Right cardiac atrium (tissue), 5 donors: ENCODE measurements around the gene PPP1R16B. TPM values are rescaled to one million over a fixed set of nuclear protein-coding genes. Genes with fewer than 3 reads are reported as not detected.
A peak's percentile ranks its signal among the peaks of the same experiment; 100 is the strongest.

Source experiments
- ATAC-seq, 2 donors: fragments of 200-7000 bp; cut with Tn5 transposase; one replicate each; pipeline versions ENCODE4 v1.8.0 to v1.9.1; 2020; ENCODE audit warnings: moderate library complexity in 2 of 2, mild to moderate bottlenecking in 1 of 2
- DNase-seq, 3 donors: peaks; one replicate each; pipeline ENCODE4 v3.0.0-alpha.2; 2020
- H3K27ac ChIP-seq: one replicate; pipeline ENCODE4 v1.5.1; 2013; ENCODE audit warnings: mild to moderate bottlenecking, low read length, control low read depth, moderate library complexity
- H3K27me3 ChIP-seq: one replicate; pipeline ENCODE4 v1.6.1; 2013; ENCODE audit not compliant: control insufficient read depth, insufficient read depth
- H3K4me1 ChIP-seq: one replicate; pipeline ENCODE4 v1.6.1; 2013; ENCODE audit warnings: low read length; ENCODE audit not compliant: control insufficient read depth, insufficient read depth
- H3K4me3 ChIP-seq: one replicate; pipeline ENCODE4 v1.5.1; 2013; ENCODE audit warnings: low read length, control low read depth
- H3K9me3 ChIP-seq: one replicate; pipeline ENCODE4 v1.6.1; 2013; ENCODE audit warnings: low read length; ENCODE audit not compliant: control insufficient read depth
- WGBS: extraction: QIAGEN DNeasy Blood & Tissue Kit; methylation state at CpG from one replicate; pipeline ENCODE4 v1.1.7; 2013; 5-methylcytosine and 5-hydroxymethylcytosine counted together
- intact Hi-C, 4 donors: fragments of 100-400 bp; cut with DNase I; formaldehyde crosslinking; loops; one replicate each; pipeline versions ENCODE4 v1.11.0 to v1.14.0; 2022 to 2023
- polyA plus RNA-seq: library from polyadenylated mRNA; stranded (reverse); fragments of 200-250 nt; gene quantifications from one replicate; pipeline ENCODE4 v1.2.3, GENCODE V29; 2013
- total RNA-seq, 4 donors: library from RNA; stranded (reverse); fragmentation: NEBNext Ultra II Directional; extraction: Animal tissue kit (Norgen Biotek cat#: 25700); gene quantifications; one replicate each; pipeline ENCODE4 v1.2.1, GENCODE V29; 2021
- donor health status: healthy with polysubstance abuse.
- donor health status: DM: no; HTN: yes; CAD: no.
- donor health status: DM: no; HTN: no; CAD: no.
- donor health status: DM: no; HTN: yes; CAD: no; lungs with severe emphysema.
- donor health status: DM: yes; HTN: yes; CAD: no.

The PPP1R16B gene
- total and polyA plus RNA-seq, 5 donors, result 4.9 to 9.1 (median 5.5) TPM

- ATAC-seq, result no peak
- DNase-seq, result no peak
- Histone ChIP-seq H3K27me3 (no peaks in the 10 kb centered on the region), H3K4me1 (peaks cover 2% of the 10 kb centered on the region), H3K9me3 (no peaks in the 10 kb centered on the region), H3K27ac (no peak overlapping the region), H3K4me3 (no peak overlapping the region)
- 92% methylated on average over 2 of the region's 2 CpGs for WGBS
- intact Hi-C loops, result loop anchor here in 3 of 4 donors (5.0 kb wide), 1 partner anchor 123 kb away; no protein-coding TSS in a partner anchor
Observed at GRCh38 chr20:38924718-38925117, 119.2 kb downstream of the PPP1R16B start.

- DNase-seq (peak; percentile 94 to 97 (median 97)), ATAC-seq (peak; percentile 97 to 99)
- intact Hi-C loops, result loop anchor here in 3 of 4 donors (5.0 kb wide), 1 partner anchor 121 kb away; no protein-coding TSS in a partner anchor
- under 1% methylated on average over 95 of the region's 95 CpGs for WGBS
- no peak within 1 kb of the TSS for H3K27ac ChIP-seq
- peaks cover 2% of the 10 kb centered on the region for H3K4me1 ChIP-seq
- H3K4me3 ChIP-seq, result peak within 1 kb of the TSS; percentile 59
- H3K9me3 ChIP-seq, result no peaks in the 10 kb centered on the region
- no peaks in the 10 kb centered on the region for H3K27me3 ChIP-seq
Observed at GRCh38 chr20:38926142-38926933, 120.8 kb downstream of the PPP1R16B start, which contains the start of gene FAM83D. FAM83D (plus strand) TSS chr20:38926417; CDS start chr20:38926443, 26 bp downstream.

- WGBS, result 8% methylated on average over 27 of the region's 27 CpGs
- ATAC-seq, result no peak
- Histone ChIP-seq H3K27ac (no peak overlapping the region), H3K4me3 (peak overlapping the region; percentile 59), H3K9me3 (no peaks in the 10 kb centered on the region), H3K27me3 (no peaks in the 10 kb centered on the region), H3K4me1 (peaks cover 2% of the 10 kb centered on the region)
- DNase-seq, result peak in 1 of 3 donors; percentile 60
- intact Hi-C loops, result loop anchor here in 3 of 4 donors (5.0 kb wide), 1 partner anchor 120 kb away; no protein-coding TSS in a partner anchor
Observed at GRCh38 chr20:38926934-38927616, 121.6 kb downstream of the PPP1R16B start.

- H3K27me3 ChIP-seq, result no peaks in the 10 kb centered on the region
- H3K4me3 ChIP-seq, result no peak overlapping the region
- DNase-seq, result no peak
- no peak for ATAC-seq
- intact Hi-C loops, result loop anchor here in 3 of 4 donors (5.0 kb wide), 1 partner anchor 119 kb away; no protein-coding TSS in a partner anchor
- no peaks in the 10 kb centered on the region for H3K9me3 ChIP-seq
- H3K27ac ChIP-seq, result no peak overlapping the region
- 66% methylated on average over 5 of the region's 5 CpGs for WGBS
- peaks cover 2% of the 10 kb centered on the region for H3K4me1 ChIP-seq
Observed at GRCh38 chr20:38927902-38928578, 122.5 kb downstream of the PPP1R16B start.

- H3K27ac ChIP-seq, result no peak overlapping the region
- intact Hi-C loops, result no loop called here
- 86% methylated on average over 1 of the region's 1 CpG for WGBS
- no peak overlapping the region for H3K4me3 ChIP-seq
- no peaks in the 10 kb centered on the region for H3K9me3 ChIP-seq
- ATAC-seq (no peak), DNase-seq (no peak)
- peaks cover 2% of the 10 kb centered on the region for H3K4me1 ChIP-seq
- H3K27me3 ChIP-seq, result no peaks in the 10 kb centered on the region
Observed at GRCh38 chr20:38930242-38930569, 124.7 kb downstream of the PPP1R16B start.

GRCh38 chr20:38931984-38932383 is 126.5 kb downstream of the PPP1R16B start:
- H3K4me3 ChIP-seq, result no peak overlapping the region
- no peak for ATAC-seq
- 94% methylated on average over 4 of the region's 4 CpGs for WGBS
- H3K27me3 ChIP-seq, result no peaks in the 10 kb centered on the region
- peaks cover under 1% of the 10 kb centered on the region for H3K4me1 ChIP-seq
- no peaks in the 10 kb centered on the region for H3K9me3 ChIP-seq
- no peak overlapping the region for H3K27ac ChIP-seq
- DNase-seq, result no peak
- intact Hi-C loops, result no loop called here

GRCh38 chr20:38932457-38933120 is 127.1 kb downstream of the PPP1R16B start:
- no peaks in the 10 kb centered on the region for H3K27me3 ChIP-seq
- DNase-seq (peak; percentile 44 to 75 (median 65)), ATAC-seq (peak; percentile 58 to 59)
- H3K4me1 ChIP-seq, result no peaks in the 10 kb centered on the region
- intact Hi-C loops, result no loop called here
- no peak overlapping the region for H3K4me3 ChIP-seq
- H3K27ac ChIP-seq, result no peak overlapping the region
- H3K9me3 ChIP-seq, result no peaks in the 10 kb centered on the region
- 46% methylated on average over 9 of the region's 9 CpGs for WGBS

- H3K27me3 ChIP-seq, result no peaks in the 10 kb centered on the region
- intact Hi-C loops, result no loop called here
- no peak overlapping the region for H3K4me3 ChIP-seq
- no peak overlapping the region for H3K27ac ChIP-seq
- no peak for ATAC-seq
- 94% methylated on average over 5 of the region's 5 CpGs for WGBS
- no peaks in the 10 kb centered on the region for H3K4me1 ChIP-seq
- no peak for DNase-seq
- no peaks in the 10 kb centered on the region for H3K9me3 ChIP-seq
Observed at GRCh38 chr20:38934530-38934929, 129.0 kb downstream of the PPP1R16B start.

GRCh38 chr20:38935285-38935684 is 129.8 kb downstream of the PPP1R16B start:
- H3K27ac ChIP-seq, result no peak overlapping the region
- intact Hi-C loops, result no loop called here
- WGBS, result 75% methylated on average over 3 of the region's 3 CpGs

GRCh38 chr20:38935967-38936407 is 130.5 kb downstream of the PPP1R16B start:
- H3K4me1 ChIP-seq, result no peaks in the 10 kb centered on the region
- intact Hi-C loops, result no loop called here
- H3K27ac ChIP-seq, result no peak overlapping the region
- no peaks in the 10 kb centered on the region for H3K27me3 ChIP-seq
- ATAC-seq (no peak), DNase-seq (no peak)
- 86% methylated on average over 5 of the region's 5 CpGs for WGBS
- no peak overlapping the region for H3K4me3 ChIP-seq
- H3K9me3 ChIP-seq, result no peaks in the 10 kb centered on the region

More at GRCh38 chr20:38935285-38935684, 129.8 kb downstream of the PPP1R16B start:
- DNase-seq (no peak), ATAC-seq (no peak)
- Histone ChIP-seq H3K4me3 (no peak overlapping the region), H3K9me3 (no peaks in the 10 kb centered on the region), H3K4me1 (no peaks in the 10 kb centered on the region), H3K27me3 (no peaks in the 10 kb centered on the region)
